ENCODE measurements around the gene PIEZO2.

GRCh38 chr18:10686308-10686707 lies 463.1 kb downstream of the PIEZO2 start:
- TF ChIP-seq OVOL2 (CRISPR knock-in tag; IDR thresholded peaks at IDR 0.05; ENCODE audit: borderline replicate concordance): no peak
- TF ChIP-seq CTCF (IDR thresholded peaks at IDR 0.05): no peak
- no peak for TF ChIP-seq MXD4 (CRISPR knock-in tag; IDR thresholded peaks at IDR 0.05; ENCODE audit: borderline replicate concordance)
